ENCODE measurements around the gene LAPTM5.

- TF ChIP-seq, protein P1, sequence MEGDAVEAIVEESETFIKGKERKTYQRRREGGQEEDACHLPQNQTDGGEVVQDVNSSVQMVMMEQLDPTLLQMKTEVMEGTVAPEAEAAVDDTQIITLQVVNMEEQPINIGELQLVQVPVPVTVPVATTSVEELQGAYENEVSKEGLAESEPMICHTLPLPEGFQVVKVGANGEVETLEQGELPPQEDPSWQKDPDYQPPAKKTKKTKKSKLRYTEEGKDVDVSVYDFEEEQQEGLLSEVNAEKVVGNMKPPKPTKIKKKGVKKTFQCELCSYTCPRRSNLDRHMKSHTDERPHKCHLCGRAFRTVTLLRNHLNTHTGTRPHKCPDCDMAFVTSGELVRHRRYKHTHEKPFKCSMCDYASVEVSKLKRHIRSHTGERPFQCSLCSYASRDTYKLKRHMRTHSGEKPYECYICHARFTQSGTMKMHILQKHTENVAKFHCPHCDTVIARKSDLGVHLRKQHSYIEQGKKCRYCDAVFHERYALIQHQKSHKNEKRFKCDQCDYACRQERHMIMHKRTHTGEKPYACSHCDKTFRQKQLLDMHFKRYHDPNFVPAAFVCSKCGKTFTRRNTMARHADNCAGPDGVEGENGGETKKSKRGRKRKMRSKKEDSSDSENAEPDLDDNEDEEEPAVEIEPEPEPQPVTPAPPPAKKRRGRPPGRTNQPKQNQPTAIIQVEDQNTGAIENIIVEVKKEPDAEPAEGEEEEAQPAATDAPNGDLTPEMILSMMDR (IDR thresholded peaks at IDR 0.05; ENCODE audit: low read depth, low read length), result no peak
- TF ChIP-seq POLR2A (IDR thresholded peaks at IDR 0.05; ENCODE audit: extremely low read depth, insufficient read length) (no peak), MAX (IDR thresholded peaks at IDR 0.05; ENCODE audit: low read depth, low read length) (no peak)
These were observed 40.9 kb downstream of the LAPTM5 start for GRCh38 chr1:30716646-30717045.
